ENCODE results near the gene KLHL7. TPM values are rescaled to one million over a fixed set of nuclear protein-coding genes. Genes with fewer than 3 reads are reported as not detected.
A peak's percentile ranks its signal among the peaks of the same experiment; 100 is the strongest.

Gene KLHL7
- polyA plus RNA-seq, 1 donor (not counting 4 experiments of a cell fraction or from before 2014, with no cell fraction given), result 43.1 TPM

GRCh38 chr7:23106057-23106822 lies 655 bp downstream of the KLHL7 start:
- Histone ChIP-seq H2AFZ (ENCODE audit: control insufficient read depth, low read length) (peak overlapping the region; percentile 95), H4K20me1 (ENCODE audit: control insufficient read depth, extremely low read depth, insufficient read depth, low read length) (no peaks in the 10 kb centered on the region), H3K36me3 (ENCODE audit: control insufficient read depth in 2 of 2, extremely low read depth in 1 of 2, insufficient read depth in 2 of 2, low read length in 2 of 2) (no peaks in the 10 kb centered on the region), H3K27ac (ENCODE audit: control insufficient read depth, insufficient read depth, low read length) (peak overlapping the region; percentile 88), H3K4me3 (ENCODE audit: control insufficient read depth in 2 of 3, extremely low read depth in 1 of 3, insufficient read depth in 2 of 3, low read depth in 1 of 3, low read length in 3 of 3) (peak overlapping the region; percentile 87 to 96 (median 90)), H3K4me2 (ENCODE audit: control insufficient read depth, extremely low read depth, insufficient read depth, low read depth, low read length) (peak overlapping the region; percentile 90), H3K9me1 (ENCODE audit: control insufficient read depth, extremely low read depth, insufficient read depth, low read length) (no peaks in the 10 kb centered on the region), H3K79me2 (ENCODE audit: control insufficient read depth, insufficient read depth, low read length) (peaks cover 49% of the 10 kb centered on the region), H3K9ac (ENCODE audit: control insufficient read depth, extremely low read depth, insufficient read depth, low read length) (peak overlapping the region; percentile 96), H3K4me1 (ENCODE audit: control insufficient read depth, extremely low read depth, insufficient read depth, low read length) (peaks cover 11% of the 10 kb centered on the region), H3K9me3 (ENCODE audit: control insufficient read depth, low read depth, low read length) (no peaks in the 10 kb centered on the region), H3K27me3 (ENCODE audit: control insufficient read depth, extremely low read depth, insufficient read depth, low read length) (no peaks in the 10 kb centered on the region)
- FAIRE-seq (no peak), DNase-seq (ENCODE audit: low read depth, low spot score) (no peak)
- TF ChIP-seq EZH2 (IDR thresholded peaks at IDR 0.05; ENCODE audit: low read length), result no peak
- TF ChIP-seq, protein P1, sequence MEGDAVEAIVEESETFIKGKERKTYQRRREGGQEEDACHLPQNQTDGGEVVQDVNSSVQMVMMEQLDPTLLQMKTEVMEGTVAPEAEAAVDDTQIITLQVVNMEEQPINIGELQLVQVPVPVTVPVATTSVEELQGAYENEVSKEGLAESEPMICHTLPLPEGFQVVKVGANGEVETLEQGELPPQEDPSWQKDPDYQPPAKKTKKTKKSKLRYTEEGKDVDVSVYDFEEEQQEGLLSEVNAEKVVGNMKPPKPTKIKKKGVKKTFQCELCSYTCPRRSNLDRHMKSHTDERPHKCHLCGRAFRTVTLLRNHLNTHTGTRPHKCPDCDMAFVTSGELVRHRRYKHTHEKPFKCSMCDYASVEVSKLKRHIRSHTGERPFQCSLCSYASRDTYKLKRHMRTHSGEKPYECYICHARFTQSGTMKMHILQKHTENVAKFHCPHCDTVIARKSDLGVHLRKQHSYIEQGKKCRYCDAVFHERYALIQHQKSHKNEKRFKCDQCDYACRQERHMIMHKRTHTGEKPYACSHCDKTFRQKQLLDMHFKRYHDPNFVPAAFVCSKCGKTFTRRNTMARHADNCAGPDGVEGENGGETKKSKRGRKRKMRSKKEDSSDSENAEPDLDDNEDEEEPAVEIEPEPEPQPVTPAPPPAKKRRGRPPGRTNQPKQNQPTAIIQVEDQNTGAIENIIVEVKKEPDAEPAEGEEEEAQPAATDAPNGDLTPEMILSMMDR (optimal IDR thresholded peaks at IDR 0.05 in 1 of 3, IDR thresholded peaks at IDR 0.05 in 1 of 3, conservative IDR thresholded peaks at IDR 0.05 in 1 of 3; ENCODE audit: extremely low read depth in 1 of 3, insufficient read depth in 2 of 3, low read length in 3 of 3), result peak in 2 of 3 experiments; percentile 14 to 15
- dilution Hi-C loops (cut with MboI; ENCODE audit: extremely low pct_ligation_motif_present, low sequenced_read_pairs), result no loop called here

DNA sequence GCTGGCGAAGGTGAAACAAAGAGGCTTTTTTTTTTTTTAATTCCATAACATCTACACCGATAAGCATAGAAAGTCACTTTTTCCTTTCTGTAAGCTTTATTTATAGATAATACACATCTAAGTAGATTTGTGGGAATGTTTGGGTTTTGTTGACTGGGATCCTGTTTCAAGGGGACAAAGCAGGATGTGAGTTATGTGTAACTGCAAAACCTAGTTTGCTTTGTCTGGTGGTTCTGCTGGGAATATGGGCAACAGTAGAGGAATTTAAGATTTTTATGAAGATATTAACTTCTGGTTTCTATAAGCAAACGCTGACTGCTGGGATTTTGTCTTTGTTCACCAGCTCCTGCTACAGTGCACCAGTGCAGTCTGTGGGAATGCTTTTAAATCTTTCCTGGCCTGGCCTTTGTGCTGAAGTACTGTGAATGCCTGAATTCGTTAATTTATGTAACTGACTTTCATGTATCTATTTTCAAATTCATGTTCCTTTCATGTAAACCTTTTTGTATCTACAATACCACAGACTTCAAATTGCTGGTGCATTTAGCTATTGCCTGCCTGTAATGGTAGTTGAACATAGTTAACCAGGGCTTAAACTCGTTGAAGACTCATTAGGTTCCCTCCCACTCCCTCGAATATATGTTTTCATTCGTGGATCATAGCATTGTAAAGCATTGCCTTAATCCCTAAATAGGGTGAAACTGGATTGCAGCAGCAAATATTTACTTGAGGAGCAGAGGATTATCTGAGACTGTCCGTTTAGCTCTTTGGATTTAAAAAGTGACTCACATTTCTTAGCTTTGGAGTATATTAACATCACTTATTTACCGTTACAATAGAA lies 1.5 kb downstream of the KLHL7 start:
- H2AFZ ChIP-seq (ENCODE audit: control insufficient read depth, low read length), result peak overlapping the region; percentile 95

More for the DNA sequence above, 1.5 kb downstream of the KLHL7 start:
- Histone ChIP-seq H3K9ac (ENCODE audit: control insufficient read depth, extremely low read depth, insufficient read depth, low read length) (peak overlapping the region; percentile 96), H3K27me3 (ENCODE audit: control insufficient read depth, extremely low read depth, insufficient read depth, low read length) (no peaks in the 10 kb centered on the region), H3K4me1 (ENCODE audit: control insufficient read depth, extremely low read depth, insufficient read depth, low read length) (peaks cover 11% of the 10 kb centered on the region), H3K4me3 (ENCODE audit: control insufficient read depth in 2 of 3, extremely low read depth in 1 of 3, insufficient read depth in 2 of 3, low read depth in 1 of 3, low read length in 3 of 3) (peak overlapping the region; percentile 87 to 96 (median 90)), H3K27ac (ENCODE audit: control insufficient read depth, insufficient read depth, low read length) (peak overlapping the region; percentile 88), H3K4me2 (ENCODE audit: control insufficient read depth, extremely low read depth, insufficient read depth, low read depth, low read length) (peak overlapping the region; percentile 90), H3K9me3 (ENCODE audit: control insufficient read depth, low read depth, low read length) (no peaks in the 10 kb centered on the region), H4K20me1 (ENCODE audit: control insufficient read depth, extremely low read depth, insufficient read depth, low read length) (no peaks in the 10 kb centered on the region), H3K9me1 (ENCODE audit: control insufficient read depth, extremely low read depth, insufficient read depth, low read length) (no peaks in the 10 kb centered on the region), H3K79me2 (ENCODE audit: control insufficient read depth, insufficient read depth, low read length) (peaks cover 54% of the 10 kb centered on the region), H3K36me3 (ENCODE audit: control insufficient read depth in 2 of 2, extremely low read depth in 1 of 2, insufficient read depth in 2 of 2, low read length in 2 of 2) (no peaks in the 10 kb centered on the region)
- dilution Hi-C loops (cut with MboI; ENCODE audit: extremely low pct_ligation_motif_present, low sequenced_read_pairs), result no loop called here
- no peak for DNase-seq (ENCODE audit: low read depth, low spot score)
- FAIRE-seq, result peak; percentile 51
- no peak for TF ChIP-seq EZH2 (IDR thresholded peaks at IDR 0.05; ENCODE audit: low read length)
- TF ChIP-seq, protein P1 (optimal IDR thresholded peaks at IDR 0.05 in 1 of 3, IDR thresholded peaks at IDR 0.05 in 1 of 3, conservative IDR thresholded peaks at IDR 0.05 in 1 of 3; ENCODE audit: extremely low read depth in 1 of 3, insufficient read depth in 2 of 3, low read length in 3 of 3), result no peak
